ENCODE measurements around the gene ZNF830.

- TF ChIP-seq CTCF (IDR thresholded peaks at IDR 0.05) (no peak), EZH2phosphoT487 (IDR thresholded peaks at IDR 0.05) (no peak)
Observed at GRCh38 chr17:34990921-34991365, 29.6 kb downstream of the ZNF830 start.
